ENCODE data around the gene MAPKAPK3. TPM values are rescaled to one million over a fixed set of nuclear protein-coding genes. Genes with fewer than 3 reads are reported as not detected.

The MAPKAPK3 gene
- total and polyA plus RNA-seq, 2 donors (not counting 3 experiments of a cell fraction or from before 2014, with no cell fraction given), result 21.3 to 30.5 TPM

DNA sequence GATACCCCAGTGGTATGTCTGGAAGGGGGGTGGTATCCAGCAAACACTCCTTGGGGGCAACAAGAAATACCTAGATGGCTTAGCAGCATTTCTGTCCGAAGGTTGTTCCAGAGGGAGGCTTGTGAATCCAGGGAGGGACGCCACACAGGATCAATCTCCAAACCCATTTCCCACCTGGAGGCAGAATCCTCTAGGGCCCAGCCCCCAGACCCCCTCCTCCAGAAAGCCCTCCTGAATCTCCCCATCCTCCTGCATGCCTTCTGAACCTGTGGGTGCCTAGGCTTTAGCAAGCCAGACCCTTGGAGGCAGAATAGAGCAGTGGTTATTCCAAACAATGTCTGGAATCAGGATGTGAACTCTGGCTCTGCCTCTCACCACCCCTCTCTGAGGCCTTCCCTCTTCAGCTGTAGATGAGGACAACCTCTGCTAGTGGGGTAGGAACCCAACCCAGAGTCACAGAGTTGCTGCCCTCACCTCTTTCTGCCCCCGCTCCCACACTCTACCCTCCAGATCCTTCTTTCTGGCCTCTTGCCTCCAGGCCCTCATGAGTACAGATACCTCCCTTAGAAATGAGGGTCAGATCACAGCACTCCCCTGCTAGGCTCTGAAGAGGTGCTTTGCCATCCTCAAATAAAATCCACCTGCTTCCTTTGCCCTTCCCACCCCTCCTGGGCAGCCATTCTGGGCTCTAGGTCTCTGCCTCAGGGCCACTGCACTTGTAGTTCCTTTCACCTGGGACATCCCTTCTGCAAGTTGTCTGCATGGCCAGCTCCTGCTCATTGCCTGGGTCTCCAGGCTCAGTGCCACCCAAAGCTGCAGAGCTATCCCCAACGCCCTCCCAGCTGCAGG, 13.5 kb upstream of the MAPKAPK3 start:
- H3K36me3 ChIP-seq (ENCODE audit: control insufficient read depth in 2 of 2, extremely low read depth in 1 of 2, insufficient read depth in 2 of 2, low read length in 2 of 2), result peaks cover 0 to 6% of the 10 kb centered on the region in 2 experiments
- intact Hi-C loops (cut with micrococcal nuclease), result no loop called here
- ChIA-PET POLR2A (no interaction called here), CTCF (no interaction called here)
- no peak overlapping the region for H3K9ac ChIP-seq (replicated peaks; ENCODE audit: extremely low read depth, insufficient read depth, low read length)
- BruUV-seq (replicated peaks), result no TSS peak
- H3K27me3 ChIP-seq (ENCODE audit: control insufficient read depth in 2 of 2, insufficient read depth in 2 of 2, low read length in 2 of 2), result no peaks in the 10 kb centered on the region
- no peak overlapping the region for H2AFZ ChIP-seq (ENCODE audit: low read depth, low read length)
- H4K20me1 ChIP-seq (replicated peaks; ENCODE audit: control insufficient read depth, extremely low read depth, insufficient read depth, low read length), result no peaks in the 10 kb centered on the region
- no peaks in the 10 kb centered on the region for H3K9me3 ChIP-seq (replicated peaks; ENCODE audit: control insufficient read depth, insufficient read depth, low read length)
- FAIRE-seq, result no peak
- H3K4me1 ChIP-seq (ENCODE audit: control insufficient read depth, extremely low read depth, insufficient read depth, low read length), result peaks cover 10% of the 10 kb centered on the region
- H3K27ac ChIP-seq (ENCODE audit: insufficient read depth, low read depth, low read length), result no peak overlapping the region
- DNase-seq (ENCODE audit: low read depth, low spot score), result no peak
- no peaks in the 10 kb centered on the region for H3K9me1 ChIP-seq (replicated peaks; ENCODE audit: control insufficient read depth, extremely low read depth, insufficient read depth, low read length)
- H3K79me2 ChIP-seq (ENCODE audit: control insufficient read depth, insufficient read depth, low read length), result no peaks in the 10 kb centered on the region
- no peak for TF ChIP-seq MYC (IDR thresholded peaks at IDR 0.05; ENCODE audit: low read depth, low read length)
- TF ChIP-seq EZH2 (IDR thresholded peaks at IDR 0.05; ENCODE audit: borderline replicate concordance, low read depth, low read length, severe bottlenecking), result no peak
- TF ChIP-seq POLR2A (IDR thresholded peaks at IDR 0.05; ENCODE audit: low read depth, low read length), result no peak
- no peak for TF ChIP-seq FOS (IDR thresholded peaks at IDR 0.05; ENCODE audit: borderline replicate concordance, insufficient read depth, low read length)
- TF ChIP-seq, protein P1, sequence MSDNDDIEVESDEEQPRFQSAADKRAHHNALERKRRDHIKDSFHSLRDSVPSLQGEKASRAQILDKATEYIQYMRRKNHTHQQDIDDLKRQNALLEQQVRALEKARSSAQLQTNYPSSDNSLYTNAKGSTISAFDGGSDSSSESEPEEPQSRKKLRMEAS (IDR thresholded peaks at IDR 0.05; ENCODE audit: insufficient read depth, insufficient read length), result no peak
- TF ChIP-seq, protein P2, sequence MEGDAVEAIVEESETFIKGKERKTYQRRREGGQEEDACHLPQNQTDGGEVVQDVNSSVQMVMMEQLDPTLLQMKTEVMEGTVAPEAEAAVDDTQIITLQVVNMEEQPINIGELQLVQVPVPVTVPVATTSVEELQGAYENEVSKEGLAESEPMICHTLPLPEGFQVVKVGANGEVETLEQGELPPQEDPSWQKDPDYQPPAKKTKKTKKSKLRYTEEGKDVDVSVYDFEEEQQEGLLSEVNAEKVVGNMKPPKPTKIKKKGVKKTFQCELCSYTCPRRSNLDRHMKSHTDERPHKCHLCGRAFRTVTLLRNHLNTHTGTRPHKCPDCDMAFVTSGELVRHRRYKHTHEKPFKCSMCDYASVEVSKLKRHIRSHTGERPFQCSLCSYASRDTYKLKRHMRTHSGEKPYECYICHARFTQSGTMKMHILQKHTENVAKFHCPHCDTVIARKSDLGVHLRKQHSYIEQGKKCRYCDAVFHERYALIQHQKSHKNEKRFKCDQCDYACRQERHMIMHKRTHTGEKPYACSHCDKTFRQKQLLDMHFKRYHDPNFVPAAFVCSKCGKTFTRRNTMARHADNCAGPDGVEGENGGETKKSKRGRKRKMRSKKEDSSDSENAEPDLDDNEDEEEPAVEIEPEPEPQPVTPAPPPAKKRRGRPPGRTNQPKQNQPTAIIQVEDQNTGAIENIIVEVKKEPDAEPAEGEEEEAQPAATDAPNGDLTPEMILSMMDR (IDR thresholded peaks at IDR 0.05; ENCODE audit: extremely low read depth in 1 of 2, insufficient read depth in 1 of 2, low read depth in 1 of 2, low read length in 2 of 2), result no peak
- no peak for TF ChIP-seq GATA2 (IDR thresholded peaks at IDR 0.05; ENCODE audit: insufficient read depth, insufficient read length, low read depth, low read length)
- TF ChIP-seq POLR2AphosphoS5 (IDR thresholded peaks at IDR 0.05; ENCODE audit: insufficient read depth, low read depth, low read length), result no peak
- TF ChIP-seq JUN (IDR thresholded peaks at IDR 0.05; ENCODE audit: borderline replicate concordance, insufficient read depth, insufficient read length, low read depth), result no peak
- no peak overlapping the region for H3K4me2 ChIP-seq (ENCODE audit: insufficient read depth, low read length)
- H3K4me3 ChIP-seq (replicated peaks in 1 of 3; ENCODE audit: insufficient read depth in 1 of 3, low read depth in 1 of 3, low read length in 3 of 3), result no peak overlapping the region
- dilution Hi-C loops (cut with MboI; ENCODE audit: extremely low pct_ligation_motif_present, low sequenced_read_pairs), result no loop called here

All from endothelial cell of umbilical vein (primary cell).